Endothelial cell of umbilical vein (primary cell): ENCODE data around the gene CCND1. TPM values are rescaled to one million over a fixed set of nuclear protein-coding genes. Genes with fewer than 3 reads are reported as not detected.
A peak's percentile ranks its signal among the peaks of the same experiment; 100 is the strongest.

Experiments used
- BruUV-seq: library from RNA; stranded (reverse); fragments of 400-500 nt; replicated peaks from 2 replicates; lab custom pipeline; 2021; lab: Mats Ljungman, UMichigan
- CTCF ChIA-PET: fragments of 300-600, 350-600 bp; sonication (Branson Sonifier 250); formaldehyde crosslinking; loops from one replicate; lab custom pipeline; 2021; ENCODE audit warnings: antibody characterized with exemption, inconsistent platforms; lab: Charles Lee
- POLR2A ChIA-PET: fragments of 300-600, 350-600 bp; sonication (Branson Sonifier 250); formaldehyde crosslinking; loops from one replicate; lab custom pipeline; 2021; ENCODE audit warnings: antibody characterized with exemption, inconsistent platforms; lab: Charles Lee
- DNase-seq: peaks from one replicate; pipeline ENCODE4 v3.0.0-alpha.2; 2011; ENCODE audit warnings: low read depth, low spot score
- FAIRE-seq: peaks from 2 replicates; lab custom pipeline; 2011; peaks lifted over from hg19 to GRCh38; lab: Jason Lieb, UNC
- H2AFZ ChIP-seq: 2 replicates; pipeline ENCODE4 v1.6.0; 2012; ENCODE audit warnings: low read depth, low read length, control low read depth, inconsistent platforms
- H3K27ac ChIP-seq: 2 replicates; pipeline ENCODE4 v1.5.1; 2011; ENCODE audit warnings: low read depth, mild to moderate bottlenecking, control low read depth, low read length, moderate library complexity; ENCODE audit not compliant: insufficient read depth
- H3K27me3 ChIP-seq, 2 experiments: 2 replicates each; pipeline versions ENCODE4 v1.6.0 to v1.6.1; 2011; ENCODE audit warnings: low read length in 2 of 2, mixed read lengths in 1 of 2; ENCODE audit not compliant: control insufficient read depth in 2 of 2, insufficient read depth in 2 of 2
- H3K36me3 ChIP-seq, 2 experiments: 2 replicates in 1 of 2; 3 replicates in 1 of 2; pipeline ENCODE4 v1.5.1; 2011; ENCODE audit warnings: low read length in 2 of 2, mild to moderate bottlenecking in 1 of 2, moderate library complexity in 1 of 2; ENCODE audit not compliant: control insufficient read depth in 2 of 2, insufficient read depth in 2 of 2; ENCODE audit errors: extremely low read depth in 1 of 2
- H3K4me1 ChIP-seq: 3 replicates; pipeline ENCODE4 v1.5.1; 2011; ENCODE audit warnings: mild to moderate bottlenecking, low read length; ENCODE audit not compliant: control insufficient read depth, insufficient read depth; ENCODE audit errors: extremely low read depth
- H3K4me2 ChIP-seq: 2 replicates; pipeline ENCODE4 v1.6.1; 2011; ENCODE audit warnings: low read length, control low read depth, mixed read lengths; ENCODE audit not compliant: insufficient read depth
- H3K4me3 ChIP-seq, 3 experiments: fragments of 200-600 bp in 1 of 3; sonication (generic), shearing (Covaris generic) in 1 of 3; replicated peaks in 1 of 3; 2 replicates each; pipeline ENCODE4 v1.5.1; 2011 to 2016; ENCODE audit warnings: control low read depth in 3 of 3, low read length in 3 of 3, mild to moderate bottlenecking in 2 of 3, inconsistent platforms in 1 of 3, low read depth in 1 of 3, moderate library complexity in 1 of 3; ENCODE audit not compliant: insufficient read depth in 1 of 3
- H3K79me2 ChIP-seq: 2 replicates; pipeline ENCODE4 v1.6.0; 2012; ENCODE audit warnings: low read length, inconsistent platforms; ENCODE audit not compliant: control insufficient read depth, insufficient read depth
- H3K9ac ChIP-seq: replicated peaks from 2 replicates; pipeline ENCODE3; 2011; ENCODE audit warnings: low read length, control low read depth; ENCODE audit not compliant: insufficient read depth; ENCODE audit errors: extremely low read depth
- H3K9me1 ChIP-seq: replicated peaks from 3 replicates; pipeline ENCODE4 v1.6.0; 2011; ENCODE audit warnings: mild to moderate bottlenecking, low read length; ENCODE audit not compliant: control insufficient read depth, insufficient read depth; ENCODE audit errors: extremely low read depth
- H3K9me3 ChIP-seq: replicated peaks from 2 replicates; pipeline ENCODE4 v1.5.1; 2012; ENCODE audit warnings: low read length, inconsistent platforms; ENCODE audit not compliant: control insufficient read depth, insufficient read depth
- H4K20me1 ChIP-seq: replicated peaks from 2 replicates; pipeline ENCODE3; 2011; ENCODE audit warnings: mild to moderate bottlenecking, low read length; ENCODE audit not compliant: control insufficient read depth, insufficient read depth; ENCODE audit errors: extremely low read depth
- CTCF ChIP-seq, 2 donors: IDR thresholded peaks; 1 replicate in 1 of 2; 2 replicates in 1 of 2; pipeline ENCODE4 v1.5.1; 2011; ENCODE audit warnings: low read length in 2 of 2, mild to moderate bottlenecking in 2 of 2, moderate library complexity in 2 of 2, control low read depth in 1 of 2, inconsistent platforms in 1 of 2, low read depth in 1 of 2; ENCODE audit not compliant: insufficient read depth in 1 of 2; ENCODE audit errors: extremely low read depth in 1 of 2
- EZH2 ChIP-seq: IDR thresholded peaks from 2 replicates; pipeline ENCODE4 v1.6.1; 2012; ENCODE audit warnings: borderline replicate concordance, low read depth, mild to moderate bottlenecking, moderate library complexity, low read length, inconsistent platforms; ENCODE audit not compliant: severe bottlenecking
- FOS ChIP-seq: IDR thresholded peaks from 2 replicates; pipeline ENCODE4 v1.6.1; 2011; ENCODE audit warnings: mild to moderate bottlenecking, low read length, moderate library complexity, borderline replicate concordance; ENCODE audit not compliant: insufficient read depth
- GATA2 ChIP-seq: IDR thresholded peaks from 2 replicates; pipeline ENCODE4 v1.7.0; 2011; ENCODE audit warnings: low read depth, mild to moderate bottlenecking, moderate library complexity, mixed read lengths, low read length; ENCODE audit not compliant: insufficient read length, insufficient read depth
- JUN ChIP-seq: IDR thresholded peaks from 2 replicates; pipeline ENCODE4 v1.6.1; 2011; ENCODE audit warnings: borderline replicate concordance, low read depth; ENCODE audit not compliant: insufficient read length, insufficient read depth
- MAX ChIP-seq: IDR thresholded peaks from 2 replicates; pipeline ENCODE4 v1.6.1; 2011; ENCODE audit not compliant: insufficient read depth, insufficient read length
- MYC ChIP-seq: IDR thresholded peaks from one replicate; pipeline ENCODE4 v1.6.1; 2011; ENCODE audit warnings: mild to moderate bottlenecking, low read depth, low read length
- POLR2A ChIP-seq: IDR thresholded peaks from 2 replicates; pipeline ENCODE4 v1.6.1; 2012; ENCODE audit warnings: low read depth, mild to moderate bottlenecking, control low read depth, low read length
- POLR2AphosphoS5 ChIP-seq: IDR thresholded peaks from 2 replicates; pipeline ENCODE4 v1.6.1; 2012; ENCODE audit warnings: low read depth, mild to moderate bottlenecking, control low read depth, low read length, moderate library complexity; ENCODE audit not compliant: insufficient read depth
- dilution Hi-C: fragments of 300-500 bp; cut with MboI; formaldehyde crosslinking; loops from one replicate; pipeline ENCODE4 v1.15.0; 2019; ENCODE audit warnings: low sequenced_read_pairs; ENCODE audit not compliant: extremely low pct_ligation_motif_present
- intact Hi-C: fragments of 100-400 bp; cut with micrococcal nuclease; formaldehyde crosslinking; loops from one replicate; pipeline ENCODE4 v1.10.0; 2022
- polyA plus RNA-seq, 4 experiments: library from polyadenylated mRNA; depleted of rRNA in 3 of 4; stranded (reverse) in 3 of 4; unstranded in 1 of 4; fragments of >200 nt; gene quantifications; 2 replicates each; pipeline versions ENCODE4 v1.2.1 to v1.2.3, GENCODE V29; 2011 to 2012; ENCODE audit warnings: missing spikeins in 1 of 4
- total RNA-seq: library from RNA; stranded (reverse); gene quantifications from 2 replicates; pipeline ENCODE4 v1.2.3, GENCODE V29; 2021

The CCND1 gene
- total and polyA plus RNA-seq, 2 donors (not counting 3 experiments of a cell fraction or from before 2014, with no cell fraction given) = 98.7 to 370 TPM

GRCh38 chr11:69674886-69675714 is 34.1 kb downstream of the CCND1 start, which contains the start of gene LTO1:
TSS of gene LTO1 (minus strand) at chr11:69675353. CDS start at chr11:69675239, 114 bp downstream.
- dilution Hi-C loops (loop anchor here (25.0 kb wide), 1 partner anchor 563 kb away; no protein-coding TSS in a partner anchor), intact Hi-C loops (no loop called here)
- H3K9me3 ChIP-seq = no peaks in the 10 kb centered on the region
- H3K79me2 ChIP-seq = peaks cover 24% of the 10 kb centered on the region
- no peaks in the 10 kb centered on the region for H3K9me1 ChIP-seq
- peaks cover 0 to 3% of the 10 kb centered on the region in 2 experiments for H3K27me3 ChIP-seq
- POLR2A ChIA-PET = interaction anchor here (0.6 kb wide), 1 partner anchor 578 kb away, joined by 3 read pairs; no protein-coding TSS in a partner anchor
- H4K20me1 ChIP-seq = no peaks in the 10 kb centered on the region
- peaks cover 5 to 6% of the 10 kb centered on the region in 2 experiments for H3K36me3 ChIP-seq
- BruUV-seq = TSS peak; percentile 61
- FAIRE-seq (peak; percentile 98), DNase-seq (peak; percentile 97)
- CTCF ChIA-PET = interaction anchor here (0.5 to 2.2 kb wide), 10 partner anchors 8 to 630 kb away, joined by 3 to 23 read pairs (median 4); no protein-coding TSS in a partner anchor
- H3K4me2 ChIP-seq = peak within 1 kb of the TSS; percentile 87
- peak within 1 kb of the TSS; percentile 74 to 98 (median 82) for H3K4me3 ChIP-seq
- H3K9ac ChIP-seq = peak within 1 kb of the TSS; percentile 96
- TF ChIP-seq POLR2AphosphoS5 (peak; percentile 88), CTCF (IDR thresholded peaks at IDR 0.05; ENCODE audit: extremely low read depth in 1 of 2, insufficient read depth in 1 of 2, low read depth in 1 of 2, low read length in 2 of 2) (peak in 1 of 2 donors; percentile 3), FOS (no peak), POLR2A (peak; percentile 93), MYC (no peak), GATA2 (no peak), EZH2 (no peak), MAX (peak; percentile 68), JUN (no peak)
- H3K27ac ChIP-seq = peak within 1 kb of the TSS; percentile 92
- H2AFZ ChIP-seq = peak within 1 kb of the TSS; percentile 94
- peaks cover 9% of the 10 kb centered on the region for H3K4me1 ChIP-seq
